Embryonic facial prominence (tissue), 1 donor: Measurements from ENCODE around the gene LAMB3.

ENCODE experiments used
- DNase-seq: peaks from one replicate; pipeline ENCODE4 v3.0.0-alpha.2; 2016; ENCODE audit errors: extremely low spot score

LAMB3 gene

DNA sequence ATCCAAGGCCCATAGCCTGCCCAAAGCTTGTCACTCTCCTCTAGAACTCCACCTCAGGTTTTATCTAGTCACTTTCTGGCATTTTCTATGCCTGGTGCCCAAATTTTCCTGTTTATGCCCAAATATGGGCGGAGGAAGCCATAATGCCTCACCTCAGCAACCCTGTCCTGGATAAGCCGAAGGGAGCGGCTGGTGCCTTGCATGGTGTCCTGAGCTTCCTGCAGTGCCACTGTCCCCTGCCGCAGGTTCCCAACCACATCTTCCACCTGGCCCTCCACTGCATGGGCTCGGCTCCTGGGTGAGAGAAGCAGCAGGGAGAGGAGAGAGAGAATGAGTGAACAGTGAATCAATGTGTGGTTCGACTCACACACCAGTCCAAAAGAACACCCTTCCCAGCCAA, 34.5 kb downstream of the LAMB3 start:
- no peak for DNase-seq

DNA sequence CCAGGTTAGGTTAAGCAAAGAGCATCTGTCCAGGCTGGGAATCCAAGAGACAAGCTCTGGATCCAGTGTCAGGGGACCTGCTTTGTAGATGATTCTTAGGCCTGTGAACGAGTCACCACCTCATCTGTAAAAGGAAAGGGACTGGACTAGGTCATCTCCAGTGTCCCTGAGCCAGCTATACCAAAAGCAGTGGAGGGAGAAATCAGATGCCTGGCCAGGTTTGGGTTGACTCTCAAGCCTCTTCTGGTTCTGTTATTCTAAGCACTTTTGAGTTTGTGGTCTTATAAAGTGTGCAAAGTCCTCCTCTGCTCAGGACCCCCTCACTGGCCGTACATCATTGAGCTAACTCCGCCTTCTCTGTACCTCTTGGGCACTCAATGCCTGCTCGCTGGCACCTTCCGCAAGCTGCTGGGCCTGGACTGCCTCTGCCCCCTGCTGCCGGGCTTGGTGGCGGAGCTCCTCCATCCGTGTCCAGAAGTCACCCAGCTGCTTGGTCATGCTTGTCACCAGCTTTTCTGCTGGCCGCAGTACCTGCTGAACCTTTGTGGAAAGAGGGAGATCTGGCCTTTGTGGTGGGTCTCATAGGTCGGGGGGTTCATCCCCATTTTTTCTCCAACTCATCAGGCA, 35.1 kb downstream of the LAMB3 start:
- no peak for DNase-seq

DNA sequence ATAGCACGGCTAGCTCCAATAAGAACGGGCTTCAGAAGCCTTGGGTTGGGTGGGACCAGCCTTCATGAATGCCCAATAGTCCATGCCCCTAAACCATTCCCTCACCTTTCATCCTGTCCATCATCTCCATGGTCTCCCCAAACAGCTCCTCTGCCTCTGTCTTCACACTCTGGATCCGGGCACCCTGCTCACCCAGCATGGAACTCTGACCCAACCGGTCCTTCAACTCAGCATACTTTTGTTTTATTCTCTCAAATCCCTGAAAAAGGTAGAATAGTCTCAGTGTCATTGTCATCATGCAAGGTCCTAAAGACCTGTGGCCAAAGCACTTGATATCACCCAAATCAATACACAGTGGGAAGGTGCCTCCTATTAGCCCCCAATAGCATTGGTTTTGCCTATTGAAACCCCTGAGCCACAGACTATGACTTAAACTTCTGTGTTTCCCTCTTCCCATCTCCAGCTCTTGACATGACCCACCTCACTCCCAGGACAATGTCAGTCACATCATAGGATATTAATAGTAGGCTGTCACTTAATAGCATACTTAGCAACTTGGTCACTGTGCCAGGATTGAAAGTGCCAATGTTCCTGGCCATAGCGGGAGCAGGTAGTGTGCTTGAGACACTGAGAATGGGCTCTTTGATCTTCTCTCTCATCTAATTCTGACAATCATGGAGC, 35.7 kb downstream of the LAMB3 start:
- DNase-seq, result no peak

DNA sequence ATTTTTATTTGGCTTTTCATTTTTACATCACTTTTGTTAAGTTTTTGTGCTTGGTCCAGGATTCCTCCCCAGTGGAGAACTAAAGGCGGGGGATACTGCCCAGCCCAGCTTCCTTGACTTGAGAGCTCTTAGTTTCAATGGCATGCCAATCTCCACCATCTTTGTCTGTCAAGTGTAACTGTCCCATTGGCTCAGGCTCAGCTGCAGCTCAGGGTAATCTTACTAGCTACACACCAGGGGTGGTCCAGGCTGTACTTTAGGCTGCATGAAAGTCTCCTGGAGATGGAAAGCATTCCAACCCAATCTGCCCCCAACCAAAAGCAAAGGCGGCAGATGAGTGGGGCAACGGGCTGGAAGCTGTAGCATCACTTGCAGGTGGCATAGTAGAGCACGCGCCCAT, 37.3 kb downstream of the LAMB3 start:
- no peak for DNase-seq

DNA sequence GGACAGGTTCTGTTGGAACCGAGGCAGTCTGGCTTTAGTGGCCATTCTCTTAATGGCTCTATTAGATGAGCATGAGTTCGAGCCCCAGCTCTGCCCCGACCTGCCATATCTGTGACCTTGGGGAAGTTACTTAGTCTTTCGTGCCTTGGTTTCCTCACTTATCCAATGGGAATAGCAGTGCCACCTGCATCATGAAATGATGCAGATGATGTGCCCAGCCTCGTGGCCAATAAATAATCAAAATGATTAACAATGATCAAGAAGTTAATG, 38.1 kb downstream of the LAMB3 start:
- no peak for DNase-seq

DNA sequence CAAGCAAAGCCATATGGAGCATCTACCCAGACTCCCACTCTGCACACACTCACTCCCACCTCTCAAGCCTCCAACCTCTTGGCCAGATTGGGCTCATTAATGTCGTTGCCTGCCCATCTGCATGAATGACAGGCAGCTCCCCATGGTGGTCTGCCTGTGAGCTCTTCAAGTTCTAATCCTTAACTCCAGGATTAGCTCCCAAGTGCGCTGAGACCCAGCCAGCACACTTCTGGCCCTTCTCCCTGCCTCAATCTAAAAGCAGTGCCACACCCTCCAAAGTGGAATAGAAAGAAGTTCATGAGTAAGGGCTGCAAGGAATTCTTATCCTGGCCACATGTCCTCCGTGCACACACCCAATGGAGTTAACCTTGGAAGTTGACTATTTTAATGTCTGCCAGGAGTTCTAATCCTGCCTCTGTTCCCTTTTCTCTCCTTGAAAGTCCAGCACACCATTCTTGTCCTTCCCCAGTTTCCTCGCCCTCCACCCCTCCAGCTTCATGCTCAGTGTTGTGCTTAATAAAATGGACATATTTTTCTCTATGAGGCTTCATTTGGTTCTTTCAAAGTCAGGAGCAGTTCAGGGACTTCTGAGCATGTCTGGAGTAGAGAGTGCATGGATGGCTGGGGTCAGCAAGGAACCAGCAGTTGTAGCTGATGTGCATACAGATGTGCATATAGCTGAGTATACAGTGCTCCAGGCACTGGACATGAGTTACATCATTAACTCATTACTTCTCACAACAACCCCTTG, 38.6 kb downstream of the LAMB3 start:
- no peak for DNase-seq

DNA sequence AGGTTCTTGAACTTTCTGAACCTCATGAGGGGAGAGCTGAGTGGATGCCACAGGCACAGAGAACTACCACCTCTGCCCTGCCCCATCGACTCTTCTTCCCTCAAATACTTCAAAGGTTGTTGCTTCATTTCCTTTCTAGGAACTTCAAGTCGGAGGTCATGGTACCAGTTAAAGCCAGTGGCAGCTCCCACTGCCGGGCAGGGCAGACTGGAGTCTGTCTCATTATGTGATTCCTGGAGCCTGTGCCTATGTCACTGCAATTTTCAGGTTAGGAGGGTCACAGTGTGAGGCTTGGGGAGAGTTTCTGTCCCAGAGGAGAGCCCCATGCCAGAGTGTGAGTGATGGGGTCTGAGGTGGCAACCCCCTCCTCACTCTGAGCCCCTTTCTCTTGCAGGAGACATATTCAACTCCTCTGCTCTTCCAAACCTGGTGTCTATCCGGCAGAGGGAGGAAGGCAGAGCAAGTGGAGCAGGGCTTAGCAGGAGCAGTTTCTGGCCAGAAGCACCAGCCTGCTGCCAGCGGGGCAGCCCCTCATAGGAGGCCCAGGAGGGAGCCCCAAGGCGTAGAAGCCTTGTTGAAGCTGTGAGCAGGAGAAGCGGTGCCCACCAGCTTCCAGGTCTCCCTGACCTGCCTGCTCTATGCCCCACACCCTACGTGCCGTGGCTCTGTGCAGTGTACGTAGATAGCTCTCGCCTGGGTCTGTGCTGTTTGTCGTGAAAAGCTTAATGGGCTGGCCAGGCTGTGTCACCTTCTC, 39.4 kb downstream of the LAMB3 start:
- no peak for DNase-seq

DNA sequence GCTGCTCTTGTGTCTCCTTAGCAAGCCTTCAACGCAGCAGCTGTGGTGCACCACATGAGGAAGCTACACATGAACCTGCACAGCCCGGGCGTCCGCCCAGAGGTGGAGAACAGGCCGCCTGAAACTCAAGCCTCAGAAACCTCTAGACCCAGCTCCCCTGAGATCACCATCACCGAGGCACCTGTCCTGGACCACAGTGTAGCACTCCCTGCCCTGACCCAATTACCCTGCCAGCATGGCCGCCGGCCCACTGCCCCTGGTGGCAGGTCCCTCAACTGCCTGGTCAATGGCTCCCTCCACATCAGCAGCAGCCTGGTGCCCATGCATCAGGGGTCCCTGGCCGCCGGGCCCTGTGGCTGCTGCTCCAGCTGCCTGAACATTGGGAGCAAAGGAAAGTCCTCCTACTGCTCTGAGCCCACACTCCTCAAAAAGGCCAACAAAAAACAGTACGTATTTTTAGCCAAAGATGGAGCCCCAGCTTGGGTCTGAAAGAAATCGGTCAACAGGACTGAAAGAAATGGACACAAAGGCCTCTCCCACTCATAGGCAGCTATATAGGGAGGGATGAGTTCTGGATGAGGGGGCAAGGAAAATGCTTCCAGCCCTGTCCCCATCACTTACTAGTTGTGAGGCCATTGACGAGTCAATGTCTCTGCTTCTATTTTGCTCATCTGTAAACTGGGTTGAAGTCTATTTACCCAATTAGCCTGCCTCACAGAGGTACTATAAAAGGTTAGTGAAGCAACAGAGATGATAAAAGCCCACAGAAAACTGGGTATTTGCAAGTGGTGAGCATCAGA, 40.3 kb downstream of the LAMB3 start:
- DNase-seq, result no peak

DNA sequence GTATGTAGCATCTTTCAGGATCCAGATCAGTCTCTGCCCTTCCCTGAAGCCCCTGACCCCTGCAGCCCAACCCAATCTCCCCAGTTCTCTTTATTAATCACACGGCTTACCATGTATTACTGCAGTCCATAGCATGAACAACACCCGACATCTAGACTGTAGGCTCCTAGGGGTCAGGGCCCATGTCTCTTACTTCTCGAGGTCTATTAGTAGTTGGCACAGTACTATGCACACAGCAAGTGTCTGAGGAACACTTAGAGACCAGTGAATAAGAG, 41.7 kb downstream of the LAMB3 start:
- no peak for DNase-seq

DNA sequence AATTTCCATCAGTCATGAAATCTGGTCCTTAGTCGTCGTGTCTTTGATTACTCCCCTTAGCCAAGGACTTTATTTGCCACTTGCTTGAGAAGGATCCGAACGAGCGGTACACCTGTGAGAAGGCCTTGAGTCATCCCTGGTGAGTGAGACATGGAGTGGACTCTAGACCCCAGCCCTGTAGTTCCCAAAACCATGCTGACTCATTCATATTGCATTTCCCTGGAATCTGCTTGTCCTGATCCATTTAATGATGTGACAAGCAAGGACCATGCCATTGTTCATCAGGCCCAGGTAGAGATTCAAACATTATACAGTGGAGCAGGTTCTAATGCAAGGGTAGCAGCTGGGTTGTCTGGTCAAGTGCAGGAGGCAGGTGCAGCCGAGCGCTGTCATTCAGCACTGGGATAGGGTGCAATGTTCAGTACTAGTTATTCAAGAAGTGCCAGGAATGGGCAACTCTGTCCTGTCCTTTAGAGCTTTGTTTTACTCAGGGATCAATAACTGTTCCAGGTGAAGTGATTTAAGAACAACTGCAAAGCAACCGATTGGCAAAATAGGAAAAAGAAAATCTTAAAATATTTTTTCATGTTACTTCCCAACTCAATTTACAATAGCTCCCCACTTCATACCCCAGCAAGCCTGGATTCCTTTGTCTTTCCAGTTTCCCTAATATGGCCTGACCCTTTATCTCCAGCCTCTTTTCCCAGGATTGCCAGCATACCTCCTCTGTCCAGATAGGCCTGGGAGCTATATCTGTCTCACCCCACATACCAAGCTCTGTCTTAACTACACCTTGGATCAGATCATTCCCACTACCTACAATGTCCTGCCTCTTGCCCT, 42.2 kb downstream of the LAMB3 start:
- DNase-seq, result no peak

DNA sequence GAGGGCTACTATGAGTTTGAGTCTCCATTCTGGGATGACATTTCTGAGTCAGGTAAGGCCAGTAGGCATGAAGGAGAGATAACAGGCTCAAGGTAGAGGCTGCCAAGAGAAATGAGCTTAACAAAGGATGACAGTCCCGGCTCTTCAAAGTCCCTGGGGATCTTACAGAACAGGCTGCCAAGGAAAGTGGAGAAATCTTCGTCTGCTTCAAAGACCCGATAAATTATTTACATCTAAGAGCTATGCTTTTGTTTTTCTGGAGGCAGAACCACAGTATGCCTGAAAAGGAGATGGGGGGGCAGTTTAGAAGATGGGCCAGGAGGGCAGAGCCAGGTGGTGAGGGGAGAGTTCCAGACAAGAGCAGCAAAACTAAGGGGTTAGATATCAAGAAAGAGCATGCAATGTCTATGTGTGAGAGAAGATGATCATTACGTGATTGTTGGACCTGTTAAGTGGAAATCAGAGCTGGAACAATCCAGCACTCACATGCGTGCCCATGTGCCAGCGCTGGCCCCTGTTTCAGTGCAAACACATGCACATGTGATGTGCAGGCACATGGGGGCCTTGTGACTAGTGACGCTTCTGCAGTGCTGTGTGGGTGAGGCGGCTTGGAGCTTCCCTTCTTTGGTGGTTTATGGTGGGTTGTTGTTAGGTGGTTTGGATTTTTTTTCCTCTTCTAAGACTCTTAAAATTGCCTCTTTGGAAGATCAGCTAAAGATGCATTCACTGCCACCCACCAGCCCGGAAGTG, 43.0 kb downstream of the LAMB3 start:
- no peak for DNase-seq

DNA sequence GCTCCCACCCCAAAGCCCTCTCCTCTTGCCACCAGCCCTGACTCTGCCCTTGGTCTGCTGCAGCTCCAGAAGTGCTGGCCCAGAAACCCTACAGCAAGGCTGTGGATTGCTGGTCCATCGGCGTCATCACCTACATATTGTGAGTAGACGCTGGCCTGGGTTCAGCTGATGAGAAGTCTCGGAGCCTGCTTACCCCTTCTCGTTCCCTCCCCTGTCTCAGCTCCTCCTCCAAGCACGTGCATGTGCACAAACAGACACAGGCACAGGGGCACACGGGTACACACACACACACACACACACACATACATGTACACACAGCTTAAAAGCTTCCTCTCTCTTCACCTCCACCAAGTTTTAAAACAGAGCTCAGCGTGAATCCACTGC, 44.4 kb downstream of the LAMB3 start:
- no peak for DNase-seq

DNA sequence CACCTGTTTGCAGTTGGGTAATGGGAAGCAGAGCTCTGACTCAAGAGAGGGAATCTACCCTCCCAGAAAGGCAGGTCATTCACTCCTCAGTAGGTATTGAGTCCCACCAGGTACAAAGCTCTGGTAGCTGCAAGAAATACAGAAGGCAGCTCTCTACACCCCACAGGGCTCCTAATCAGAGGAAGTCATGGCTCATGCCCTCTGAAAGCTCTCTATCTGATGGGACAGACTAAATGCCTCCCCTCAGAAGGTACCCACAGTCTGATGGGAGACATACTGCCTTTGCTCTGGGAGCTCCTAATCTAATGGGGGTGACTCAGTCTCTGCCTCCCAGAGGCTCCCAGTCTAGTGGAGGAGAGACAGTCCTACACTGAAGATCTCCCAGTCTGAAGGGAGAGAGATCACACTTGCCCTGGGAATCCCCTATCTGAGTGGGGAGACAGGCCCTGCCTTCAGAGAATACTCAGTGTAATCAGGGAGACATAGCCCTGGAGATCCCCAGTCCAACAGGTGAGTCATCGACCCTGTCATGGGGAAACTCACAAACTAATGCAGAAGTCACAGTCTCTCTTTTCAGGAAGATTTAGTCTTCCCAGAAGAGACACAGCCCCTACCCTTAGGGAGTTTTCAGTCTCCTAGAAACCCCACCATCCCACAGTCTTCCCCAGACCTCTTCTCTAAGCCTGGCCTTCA, 45.0 kb downstream of the LAMB3 start:
- DNase-seq, result no peak

DNA sequence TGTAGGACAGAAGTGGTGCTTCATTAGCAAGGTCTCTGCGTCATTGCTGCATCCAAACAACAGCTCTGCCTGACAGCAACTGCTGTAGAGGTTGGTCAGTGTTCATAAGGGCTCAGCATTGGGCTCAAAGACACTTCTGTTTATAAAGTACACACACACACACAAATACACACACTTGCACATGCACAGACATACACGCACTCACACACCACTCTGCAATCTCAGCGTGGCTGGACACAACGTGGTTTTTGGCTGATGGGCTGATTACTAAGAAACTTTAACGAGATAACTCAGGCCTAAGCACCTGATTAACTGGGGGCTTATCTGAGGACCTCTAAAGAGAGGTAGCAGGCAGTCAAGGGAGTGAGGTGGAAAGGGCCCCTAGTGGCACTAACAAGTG, 48.3 kb downstream of the LAMB3 start:
- no peak for DNase-seq

DNA sequence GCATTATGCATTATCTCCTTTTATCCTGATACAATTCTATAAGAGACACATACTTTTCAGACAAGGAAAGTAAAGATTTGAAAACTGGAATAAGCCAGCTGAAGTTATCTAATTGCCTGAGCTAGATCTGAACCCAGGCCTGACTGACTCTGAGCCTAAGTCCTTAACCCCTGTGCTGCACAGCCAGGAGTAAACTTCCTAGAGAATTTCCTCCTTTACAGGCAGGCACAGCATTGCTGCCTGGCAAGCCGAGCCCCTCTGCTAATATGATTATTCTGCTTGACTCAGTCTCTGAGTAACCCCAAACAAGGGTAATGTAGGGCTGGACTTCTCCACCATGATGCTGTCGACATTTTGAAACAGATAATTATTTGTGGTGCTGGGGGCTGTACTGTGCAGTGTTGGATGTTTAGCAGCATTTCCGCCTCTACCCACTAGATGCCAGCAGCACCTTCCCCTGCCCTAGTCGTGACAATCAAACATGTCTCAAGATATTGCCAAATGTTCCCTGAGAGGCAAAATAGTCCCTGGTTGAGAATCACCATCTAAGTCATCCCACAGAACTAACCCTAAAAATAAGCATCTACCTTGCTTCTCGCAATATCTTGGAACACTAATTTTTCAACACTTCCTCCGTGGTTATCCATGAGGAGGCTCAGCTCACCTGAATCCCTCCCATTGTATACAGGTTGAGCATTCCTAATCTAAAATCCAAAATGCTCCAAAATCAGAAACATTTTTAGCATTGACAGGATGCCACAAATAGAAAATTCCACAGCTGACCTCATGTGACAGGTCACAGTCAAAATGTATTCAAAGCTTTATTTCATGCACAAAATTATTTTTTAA, 50.2 kb downstream of the LAMB3 start:
- no peak for DNase-seq

DNA sequence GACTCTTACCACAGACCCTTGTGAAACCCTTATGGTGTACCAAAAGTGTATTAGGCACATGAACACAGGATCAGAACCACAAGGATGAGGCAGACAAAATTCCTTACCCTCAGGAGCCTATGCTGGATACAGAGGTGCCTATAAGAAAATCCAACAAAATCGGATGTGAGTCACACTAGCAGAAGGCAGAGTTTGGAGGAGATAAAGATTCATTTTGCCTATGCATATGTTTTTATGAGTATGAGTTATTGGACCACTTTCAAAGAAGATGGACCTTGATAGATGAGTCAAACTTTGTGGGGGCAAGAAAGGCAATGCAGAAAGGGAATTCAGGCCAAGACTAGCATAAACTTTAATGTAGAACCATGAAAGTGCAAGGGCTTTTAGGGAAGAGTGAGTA, 51.7 kb downstream of the LAMB3 start:
- DNase-seq, result no peak

DNA sequence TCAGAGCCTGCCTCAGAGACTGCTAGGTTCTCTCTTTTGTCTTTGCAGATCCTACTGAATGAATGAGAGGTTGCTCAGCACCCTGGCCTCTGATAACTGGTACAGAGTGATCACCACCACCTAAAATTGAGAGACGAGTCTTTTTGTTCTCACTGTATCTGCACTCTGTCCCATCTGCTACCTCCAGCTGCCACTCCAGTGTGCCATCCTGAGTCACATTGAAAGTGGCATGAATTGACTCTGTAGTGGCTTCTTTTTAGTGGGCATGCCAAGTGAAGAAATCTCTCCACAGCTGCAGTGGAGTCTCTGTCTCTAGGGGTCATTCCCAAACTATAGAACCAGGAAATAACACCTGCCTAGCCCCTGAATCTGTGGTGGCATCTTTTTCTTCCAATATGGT, 54.0 kb downstream of the LAMB3 start:
- no peak for DNase-seq

DNA sequence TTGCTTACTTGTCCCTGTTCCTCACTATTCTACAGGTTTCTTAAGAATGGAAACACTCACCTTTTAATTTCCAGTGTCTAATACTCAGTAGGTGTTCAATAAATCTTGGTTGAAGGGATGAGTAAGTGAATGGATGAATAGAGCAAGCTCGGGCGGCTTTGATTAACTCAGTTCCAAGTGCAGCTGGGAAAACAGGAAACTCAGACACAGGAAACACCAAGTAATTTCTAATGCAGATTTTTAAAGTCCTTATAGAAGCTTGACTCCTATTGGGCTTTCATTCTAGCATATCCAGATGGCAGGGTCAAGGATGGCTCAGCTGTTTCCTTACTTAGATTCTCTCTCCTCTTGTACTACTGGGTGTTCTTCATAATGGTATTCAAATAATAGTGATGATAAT, 54.7 kb downstream of the LAMB3 start:
- DNase-seq, result no peak
